Stimulated activated effector memory CD8-positive, alpha-beta T cell treated with anti-CD3 and anti-CD28 coated beads, Interleukin-12 subunit alpha, Interleukin-12 subunit beta, amount 100 ng/mL, for 72 hours (primary cell): ENCODE results near the gene JUND.

ENCODE experiments used
- ATAC-seq: fragments of 150-1000 bp; cut with Tn5 transposase; 2 replicates; pipeline ENCODE4 v1.10.0; 2021
- DNase-seq, 2 donors: peaks; one replicate each; pipeline ENCODE4 v3.0.0; 2021 to 2022; ENCODE audit warnings: low spot score in 2 of 2
- H3K27ac Mint-ChIP-seq: one replicate; pipeline ENCODE4 v1.8.0; 2022; ENCODE audit warnings: mild to moderate bottlenecking, mixed read lengths
- H3K36me3 Mint-ChIP-seq: one replicate; pipeline ENCODE4 v1.8.0; 2022; ENCODE audit warnings: mild to moderate bottlenecking, mixed read lengths
- H3K4me1 Mint-ChIP-seq: one replicate; pipeline ENCODE4 v1.8.0; 2022; ENCODE audit warnings: mixed read lengths
- H3K4me3 Mint-ChIP-seq: one replicate; pipeline ENCODE4 v1.8.0; 2022; ENCODE audit warnings: mild to moderate bottlenecking, mixed read lengths
- H3K9me3 Mint-ChIP-seq: one replicate; pipeline ENCODE4 v1.8.0; 2022; ENCODE audit warnings: mixed read lengths

JUND gene

GRCh38 chr19:18299654-18300053 lies 18.2 kb upstream of the JUND start:
- Mint-ChIP-seq H3K9me3 (no peaks in the 10 kb centered on the region), H3K4me1 (peaks cover 42% of the 10 kb centered on the region), H3K27ac (no peak overlapping the region), H3K36me3 (peaks cover 19% of the 10 kb centered on the region), H3K4me3 (no peak overlapping the region)
- ATAC-seq, result no peak
- DNase-seq, result no peak

GRCh38 chr19:18298601-18299000 lies 17.2 kb upstream of the JUND start:
- DNase-seq (no peak), ATAC-seq (peak; percentile 47)
- peaks cover 17% of the 10 kb centered on the region for H3K36me3 Mint-ChIP-seq
- H3K4me3 Mint-ChIP-seq, result no peak overlapping the region
- peaks cover 43% of the 10 kb centered on the region for H3K4me1 Mint-ChIP-seq
- H3K27ac Mint-ChIP-seq, result peak overlapping the region; percentile 14
- H3K9me3 Mint-ChIP-seq, result no peaks in the 10 kb centered on the region

- Mint-ChIP-seq H3K27ac (no peak overlapping the region), H3K4me1 (peaks cover 45% of the 10 kb centered on the region), H3K9me3 (no peaks in the 10 kb centered on the region)
Measured at GRCh38 chr19:18297308-18297707, 15.9 kb upstream of the JUND start.

GRCh38 chr19:18295034-18295451 lies 13.6 kb upstream of the JUND start:
- Mint-ChIP-seq H3K4me3 (peak overlapping the region; percentile 91), H3K36me3 (peaks cover 40% of the 10 kb centered on the region), H3K27ac (peak overlapping the region; percentile 88), H3K9me3 (no peaks in the 10 kb centered on the region), H3K4me1 (peaks cover 59% of the 10 kb centered on the region)
- ATAC-seq (no peak), DNase-seq (no peak)

More at GRCh38 chr19:18297308-18297707, 15.9 kb upstream of the JUND start:
- Mint-ChIP-seq H3K36me3 (peaks cover 20% of the 10 kb centered on the region), H3K4me3 (no peak overlapping the region)
- no peak for ATAC-seq
- no peak for DNase-seq

- Mint-ChIP-seq H3K27ac (peak overlapping the region; percentile 88), H3K4me3 (peak overlapping the region; percentile 91), H3K36me3 (peaks cover 44% of the 10 kb centered on the region), H3K4me1 (peaks cover 65% of the 10 kb centered on the region), H3K9me3 (no peaks in the 10 kb centered on the region)
- DNase-seq (peak; percentile 77 to 91), ATAC-seq (peak; percentile 55)
Measured at GRCh38 chr19:18294467-18294864, 13.0 kb upstream of the JUND start.

GRCh38 chr19:18293642-18294466 lies 12.4 kb upstream of the JUND start:
- H3K4me1 Mint-ChIP-seq, result peaks cover 69% of the 10 kb centered on the region
- peaks cover 48% of the 10 kb centered on the region for H3K36me3 Mint-ChIP-seq
- DNase-seq (no peak), ATAC-seq (no peak)
- H3K9me3 Mint-ChIP-seq, result no peaks in the 10 kb centered on the region
- H3K27ac Mint-ChIP-seq, result peak overlapping the region; percentile 88
- peak overlapping the region; percentile 91 for H3K4me3 Mint-ChIP-seq

- ATAC-seq, result peak; percentile 20
- peak; percentile 53 to 82 for DNase-seq
- H3K36me3 Mint-ChIP-seq, result peaks cover 53% of the 10 kb centered on the region
Measured at GRCh38 chr19:18292810-18293641, 11.6 kb upstream of the JUND start.

GRCh38 chr19:18292462-18292809 lies 11.0 kb upstream of the JUND start:
- Mint-ChIP-seq H3K4me1 (peaks cover 71% of the 10 kb centered on the region), H3K4me3 (peak overlapping the region; percentile 91)
- DNase-seq, result peak in 1 of 2 donors; percentile 76

More at GRCh38 chr19:18292810-18293641, 11.6 kb upstream of the JUND start:
- no peaks in the 10 kb centered on the region for H3K9me3 Mint-ChIP-seq
- H3K4me1 Mint-ChIP-seq, result peaks cover 71% of the 10 kb centered on the region
- peak overlapping the region; percentile 88 for H3K27ac Mint-ChIP-seq
- H3K4me3 Mint-ChIP-seq, result peak overlapping the region; percentile 91

GRCh38 chr19:18291590-18292461 lies 10.4 kb upstream of the JUND start:
- DNase-seq, result peak; percentile 79 to 95
- Mint-ChIP-seq H3K4me3 (peak overlapping the region; percentile 91), H3K27ac (peak overlapping the region; percentile 88), H3K36me3 (peaks cover 53% of the 10 kb centered on the region), H3K9me3 (no peaks in the 10 kb centered on the region), H3K4me1 (peaks cover 75% of the 10 kb centered on the region)
- ATAC-seq, result peak; percentile 58

More at GRCh38 chr19:18292462-18292809, 11.0 kb upstream of the JUND start:
- ATAC-seq, result no peak
- Mint-ChIP-seq H3K9me3 (no peaks in the 10 kb centered on the region), H3K27ac (peak overlapping the region; percentile 88), H3K36me3 (peaks cover 53% of the 10 kb centered on the region)

GRCh38 chr19:18291019-18291524 lies 9.7 kb upstream of the JUND start:
- peak overlapping the region; percentile 91 for H3K4me3 Mint-ChIP-seq
- DNase-seq (no peak), ATAC-seq (no peak)
- H3K4me1 Mint-ChIP-seq, result peaks cover 75% of the 10 kb centered on the region
- peak overlapping the region; percentile 88 for H3K27ac Mint-ChIP-seq
- peaks cover 59% of the 10 kb centered on the region for H3K36me3 Mint-ChIP-seq
- no peaks in the 10 kb centered on the region for H3K9me3 Mint-ChIP-seq

GRCh38 chr19:18290302-18291018 lies 9.0 kb upstream of the JUND start:
- peak overlapping the region; percentile 88 for H3K27ac Mint-ChIP-seq
- peaks cover 59% of the 10 kb centered on the region for H3K36me3 Mint-ChIP-seq
- peaks cover 75% of the 10 kb centered on the region for H3K4me1 Mint-ChIP-seq
- peak; percentile 81 to 96 for DNase-seq
- ATAC-seq, result peak; percentile 81
- peak overlapping the region; percentile 91 for H3K4me3 Mint-ChIP-seq
- H3K9me3 Mint-ChIP-seq, result no peaks in the 10 kb centered on the region

- Mint-ChIP-seq H3K27ac (peak overlapping the region; percentile 88), H3K4me3 (peak overlapping the region; percentile 91), H3K9me3 (no peaks in the 10 kb centered on the region), H3K4me1 (peaks cover 75% of the 10 kb centered on the region), H3K36me3 (peaks cover 62% of the 10 kb centered on the region)
- peak in 1 of 2 donors; percentile 67 for DNase-seq
- no peak for ATAC-seq
Measured at GRCh38 chr19:18289471-18290301, 8.3 kb upstream of the JUND start.
